ENCODE measurements around the gene GPX2.

The GPX2 gene

GRCh38 chr14:64958743-64959142, 16.2 kb upstream of the GPX2 start:
- DNase-seq (ENCODE audit: low read depth), result no peak

- no peak for DNase-seq (ENCODE audit: low read depth)
These were observed 15.7 kb upstream of the GPX2 start for GRCh38 chr14:64958201-64958600.

GRCh38 chr14:64956697-64957406, 14.3 kb upstream of the GPX2 start:
- DNase-seq (ENCODE audit: low read depth), result no peak

- DNase-seq (ENCODE audit: low read depth), result no peak
These were observed 12.8 kb upstream of the GPX2 start for GRCh38 chr14:64955297-64955696.

GRCh38 chr14:64954491-64955240, 12.1 kb upstream of the GPX2 start:
- DNase-seq (ENCODE audit: low read depth), result no peak

GRCh38 chr14:64953661-64954060, 11.1 kb upstream of the GPX2 start:
- no peak for DNase-seq (ENCODE audit: low read depth)

- no peak for DNase-seq (ENCODE audit: low read depth)
These were observed 10.7 kb upstream of the GPX2 start for GRCh38 chr14:64953310-64953654.

GRCh38 chr14:64952598-64953309, 10.2 kb upstream of the GPX2 start:
- DNase-seq (ENCODE audit: low read depth), result no peak

- no peak for DNase-seq (ENCODE audit: low read depth)
These were observed 9.2 kb upstream of the GPX2 start for GRCh38 chr14:64951724-64952123.

GRCh38 chr14:64951291-64951690, 8.7 kb upstream of the GPX2 start:
- no peak for DNase-seq (ENCODE audit: low read depth)

GRCh38 chr14:64950889-64951288, 8.3 kb upstream of the GPX2 start:
- no peak for DNase-seq (ENCODE audit: low read depth)

GRCh38 chr14:64948612-64949210, 6.2 kb upstream of the GPX2 start:
- no peak for DNase-seq (ENCODE audit: low read depth)

- DNase-seq (ENCODE audit: low read depth), result no peak
These were observed 5.4 kb upstream of the GPX2 start for GRCh38 chr14:64947710-64948611.

GRCh38 chr14:64946310-64947045, 3.9 kb upstream of the GPX2 start:
- DNase-seq (ENCODE audit: low read depth), result no peak

GRCh38 chr14:64945431-64946178, 3.1 kb upstream of the GPX2 start:
- DNase-seq (ENCODE audit: low read depth), result no peak

GRCh38 chr14:64944861-64945260, 2.3 kb upstream of the GPX2 start:
- DNase-seq (ENCODE audit: low read depth), result no peak

- DNase-seq (ENCODE audit: low read depth), result no peak
These were observed 1.5 kb upstream of the GPX2 start for GRCh38 chr14:64944041-64944440.

- DNase-seq (ENCODE audit: low read depth), result no peak
These were observed 1.0 kb upstream of the GPX2 start for GRCh38 chr14:64943556-64943955.

- DNase-seq (ENCODE audit: low read depth), result no peak
These were observed 2.1 kb downstream of the GPX2 start for GRCh38 chr14:64940336-64940910.

- DNase-seq (ENCODE audit: low read depth), result no peak
These were observed 2.7 kb downstream of the GPX2 start for GRCh38 chr14:64939817-64940190.

Data from stimulated activated CD8-positive, alpha-beta memory T cell treated with anti-CD3 and anti-CD28 coated beads, Interleukin-15, amount 100 ng/mL, for 24 hours (primary cell).